BLaER1 treated with 17β-estradiol and CSF1 and Interleukin-3, amounts not matched to agents 10 nM and 100 nM (cell line): ENCODE data around the gene CHRNA4.

Source experiments
- H3K27ac ChIP-seq, 11 experiments: shearing (Covaris generic); formaldehyde crosslinking; 2 replicates each; pipeline ENCODE4 v1.8.1; 2022
- H3K27me3 ChIP-seq, 11 experiments: shearing (Covaris generic); formaldehyde crosslinking; 2 replicates each; pipeline ENCODE4 v1.8.1; 2022
- H3K36me3 ChIP-seq, 11 experiments: shearing (Covaris generic); formaldehyde crosslinking; 2 replicates each; pipeline ENCODE4 v1.8.1; 2022
- H3K4me1 ChIP-seq, 10 experiments: shearing (Covaris generic); formaldehyde crosslinking; 2 replicates each; pipeline ENCODE4 v1.8.1; 2022
- H3K4me2 ChIP-seq, 11 experiments: shearing (Covaris generic); formaldehyde crosslinking; 2 replicates each; pipeline ENCODE4 v1.8.1; 2022
- H3K4me3 ChIP-seq, 10 experiments: shearing (Covaris generic); formaldehyde crosslinking; 2 replicates each; pipeline ENCODE4 v1.8.1; 2022
- H3K9ac ChIP-seq, 11 experiments: shearing (Covaris generic); formaldehyde crosslinking; 2 replicates each; pipeline ENCODE4 v1.8.1; 2022
- H3K9me3 ChIP-seq, 11 experiments: shearing (Covaris generic); formaldehyde crosslinking; replicated peaks in 1 of 11; 2 replicates each; pipeline ENCODE4 v1.8.1; 2022
- H4K20me1 ChIP-seq, 11 experiments: shearing (Covaris generic); formaldehyde crosslinking; 2 replicates each; pipeline ENCODE4 v1.8.1; 2022
- Cebpa-rat ChIP-seq, 11 experiments: shearing (Covaris generic); IDR thresholded peaks; 2 replicates each; pipeline ENCODE4 v1.8.1; 2022

Gene CHRNA4

DNA sequence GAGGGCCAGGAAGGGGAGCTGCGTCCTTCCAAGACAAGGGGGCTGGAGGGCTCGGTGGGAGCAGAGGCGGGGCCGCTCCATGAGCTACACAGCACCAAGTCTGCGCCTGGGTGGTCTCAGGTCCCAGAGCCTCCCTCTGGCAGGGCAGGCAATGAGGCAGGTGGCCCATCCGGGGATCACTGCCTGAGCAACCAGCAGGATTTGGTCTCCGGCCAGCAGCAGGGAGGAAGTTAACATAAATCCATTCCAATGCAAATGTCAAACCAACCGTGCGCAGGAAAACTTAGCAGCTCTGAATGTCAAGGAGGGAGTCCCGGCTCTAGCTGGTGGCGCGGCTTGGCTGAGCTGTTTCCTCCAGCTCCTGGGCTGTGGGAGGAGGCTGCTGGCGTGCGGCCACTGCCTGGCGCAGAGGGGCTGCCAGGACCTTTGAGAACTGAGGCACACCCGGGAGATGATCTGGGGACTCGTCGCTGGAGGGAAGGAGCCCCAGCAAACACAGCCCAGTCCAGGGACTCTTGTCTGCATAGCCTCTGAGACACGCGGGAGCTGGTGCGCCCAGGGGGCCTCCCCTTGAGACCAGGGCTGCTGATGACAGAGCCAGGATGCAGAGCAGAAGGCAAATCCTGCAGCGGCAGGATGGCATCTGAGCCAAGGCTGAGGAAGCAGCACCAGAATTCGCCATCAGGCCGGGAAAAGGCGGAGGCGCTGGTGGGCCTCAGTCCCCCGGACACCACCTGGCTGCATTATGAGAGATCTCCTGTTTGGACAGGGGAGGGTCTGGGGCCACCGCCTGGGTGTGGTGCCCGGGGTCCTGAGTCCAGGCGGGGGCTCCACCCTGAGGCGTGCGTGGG, 33.1 kb upstream of the CHRNA4 start:
- Histone ChIP-seq H3K9ac (no peak overlapping the region), H4K20me1 (peaks cover 0 to 47% (median 0%) of the 10 kb centered on the region in 11 experiments; a peak in 6 of 22 replicates), H3K4me2 (no peak overlapping the region), H3K4me3 (no peak overlapping the region), H3K27ac (no peak overlapping the region), H3K36me3 (no peaks in the 10 kb centered on the region), H3K9me3 (peaks cover 0 to 14% (median 0%) of the 10 kb centered on the region in 11 experiments; a peak in 4 of 22 replicates), H3K27me3 (peaks cover 21 to 69% (median 42%) of the 10 kb centered on the region in 11 experiments), H3K4me1 (no peaks in the 10 kb centered on the region)
- TF ChIP-seq Cebpa-rat (IDR thresholded peaks at IDR 0.05), result no peak

DNA sequence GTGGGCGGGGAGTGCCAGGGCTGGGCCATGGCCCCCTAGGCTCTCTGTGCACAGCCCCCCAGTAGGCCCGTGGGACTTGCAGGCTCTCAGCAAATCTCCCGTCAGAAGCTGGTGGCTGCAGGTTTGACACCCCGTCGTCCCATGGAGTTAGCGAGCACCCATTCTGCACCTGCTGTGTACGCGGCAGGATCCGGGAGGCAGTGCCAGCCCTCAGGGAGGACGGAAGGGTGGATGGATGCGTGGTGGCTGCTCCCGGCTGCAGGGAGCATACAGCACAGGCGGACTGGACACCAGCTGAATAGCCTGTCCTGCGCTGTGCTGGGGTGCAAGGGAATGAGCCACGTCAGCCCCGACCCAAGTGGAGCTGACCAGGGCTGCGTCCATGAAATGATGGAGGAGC, 32.4 kb upstream of the CHRNA4 start:
- H3K9ac ChIP-seq, result no peak overlapping the region
- H3K4me2 ChIP-seq, result no peak overlapping the region
- peaks cover 21 to 64% (median 42%) of the 10 kb centered on the region in 11 experiments for H3K27me3 ChIP-seq
- no peak overlapping the region for H3K27ac ChIP-seq
- no peaks in the 10 kb centered on the region for H3K4me1 ChIP-seq
- no peaks in the 10 kb centered on the region for H3K36me3 ChIP-seq
- H4K20me1 ChIP-seq, result peaks cover 0 to 42% (median 0%) of the 10 kb centered on the region in 11 experiments; a peak in 6 of 22 replicates
- H3K9me3 ChIP-seq, result peaks cover 0 to 14% (median 0%) of the 10 kb centered on the region in 11 experiments; a peak in 4 of 22 replicates
- no peak for TF ChIP-seq Cebpa-rat (IDR thresholded peaks at IDR 0.05)
- no peak overlapping the region for H3K4me3 ChIP-seq

DNA sequence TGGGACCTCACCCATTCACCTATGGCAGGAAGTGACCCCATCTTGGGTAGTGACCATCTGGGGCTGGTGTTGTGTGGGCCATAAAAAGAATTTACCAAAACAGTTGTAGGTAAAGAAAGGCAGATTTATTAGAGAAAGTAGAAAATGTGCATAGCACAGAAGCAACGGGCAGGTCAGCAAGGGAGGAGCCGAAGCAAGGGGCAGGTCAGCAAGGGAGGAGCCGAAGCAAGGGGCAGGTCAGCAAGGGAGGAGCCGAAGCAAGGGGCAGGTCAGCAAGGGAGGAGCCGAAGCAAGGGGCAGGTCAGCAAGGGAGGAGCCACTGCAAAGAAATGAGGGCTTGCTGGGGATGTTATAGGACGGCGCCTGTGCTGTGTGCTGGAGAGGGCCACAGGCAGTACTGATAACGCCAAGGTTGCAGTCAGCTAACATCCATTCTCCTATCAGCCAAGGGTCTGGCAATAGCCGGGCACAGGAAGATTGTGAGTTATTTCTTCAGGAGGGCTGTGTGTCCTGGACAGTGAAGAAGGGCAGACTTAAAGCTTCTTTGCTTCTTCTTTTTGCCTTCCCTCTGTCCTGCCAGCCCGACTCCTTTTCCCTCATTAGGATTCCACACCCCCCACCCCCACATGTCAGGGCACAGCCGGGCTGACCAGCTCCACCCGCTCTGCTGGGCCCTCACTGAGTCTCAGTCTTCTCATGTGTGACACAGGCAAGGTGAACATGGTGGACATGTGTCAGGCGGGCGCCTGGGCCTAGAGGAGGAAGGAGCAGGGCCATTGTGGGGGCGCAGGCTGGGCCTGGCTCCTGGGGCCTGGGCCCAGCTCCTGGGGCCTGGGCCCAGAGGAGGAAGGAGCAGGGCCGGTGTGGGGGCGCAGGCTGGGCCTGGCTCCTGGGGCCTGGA, 31.6 kb upstream of the CHRNA4 start:
- Histone ChIP-seq H3K27me3 (peaks cover 21 to 56% (median 42%) of the 10 kb centered on the region in 11 experiments), H3K4me1 (no peaks in the 10 kb centered on the region), H3K36me3 (no peaks in the 10 kb centered on the region), H3K4me3 (no peak overlapping the region), H3K9me3 (peaks cover 0 to 14% (median 3%) of the 10 kb centered on the region in 11 experiments; a peak in 11 of 22 replicates), H3K4me2 (no peak overlapping the region), H4K20me1 (peaks cover 0 to 38% (median 0%) of the 10 kb centered on the region in 11 experiments; a peak in 6 of 22 replicates), H3K9ac (no peak overlapping the region), H3K27ac (no peak overlapping the region)
- TF ChIP-seq Cebpa-rat (IDR thresholded peaks at IDR 0.05), result no peak

DNA sequence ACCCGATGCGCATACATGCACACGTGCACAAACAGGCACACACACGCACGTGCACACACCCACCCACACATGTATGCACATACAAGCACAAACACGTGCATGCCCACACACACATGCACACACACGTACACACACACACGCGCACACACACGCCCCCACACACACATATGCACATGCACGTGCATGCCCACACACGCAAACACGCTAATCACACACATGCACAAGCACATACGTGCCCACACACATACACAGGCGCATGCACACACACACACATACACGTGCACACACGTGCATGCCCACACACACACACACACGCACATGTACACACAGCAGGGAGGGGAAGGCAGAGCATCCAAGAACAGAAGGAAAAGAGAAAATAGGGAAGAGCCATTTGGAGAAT, 26.8 kb upstream of the CHRNA4 start:
- no peak overlapping the region for H3K4me2 ChIP-seq
- H3K9me3 ChIP-seq, result peaks cover 33 to 44% (median 38%) of the 10 kb centered on the region in 11 experiments
- no peak for TF ChIP-seq Cebpa-rat (IDR thresholded peaks at IDR 0.05)
- no peak overlapping the region for H3K4me3 ChIP-seq
- H3K27ac ChIP-seq, result no peak overlapping the region
- H3K36me3 ChIP-seq, result no peaks in the 10 kb centered on the region
- no peaks in the 10 kb centered on the region; a peak in 1 of 22 replicates for H4K20me1 ChIP-seq
- no peaks in the 10 kb centered on the region for H3K4me1 ChIP-seq
- peaks cover 0 to 14% (median 3%) of the 10 kb centered on the region in 11 experiments; a peak in 6 of 22 replicates for H3K27me3 ChIP-seq
- H3K9ac ChIP-seq, result no peak overlapping the region

DNA sequence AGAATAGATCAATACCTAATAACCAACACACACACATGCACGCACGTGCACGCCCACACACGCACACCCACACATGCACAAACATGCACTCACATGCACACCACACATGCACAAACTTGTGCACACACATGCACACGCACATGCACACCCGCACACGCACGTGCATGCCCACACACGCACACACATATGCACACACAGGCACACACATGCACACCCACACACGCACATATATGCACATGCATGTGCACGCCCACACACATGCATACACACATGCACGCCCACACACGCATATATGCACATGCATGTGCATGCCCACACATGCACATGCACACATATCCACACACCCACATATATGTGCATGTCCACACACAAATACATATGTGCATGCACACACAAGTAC, 26.2 kb upstream of the CHRNA4 start:
- Histone ChIP-seq H3K4me3 (no peak overlapping the region), H4K20me1 (no peaks in the 10 kb centered on the region; a peak in 1 of 22 replicates), H3K4me1 (no peaks in the 10 kb centered on the region), H3K36me3 (no peaks in the 10 kb centered on the region), H3K27me3 (peaks cover 0 to 13% (median 3%) of the 10 kb centered on the region in 11 experiments; a peak in 6 of 22 replicates), H3K9ac (no peak overlapping the region), H3K27ac (no peak overlapping the region), H3K4me2 (no peak overlapping the region), H3K9me3 (peaks cover 33 to 44% (median 38%) of the 10 kb centered on the region in 11 experiments)
- no peak for TF ChIP-seq Cebpa-rat (IDR thresholded peaks at IDR 0.05)

DNA sequence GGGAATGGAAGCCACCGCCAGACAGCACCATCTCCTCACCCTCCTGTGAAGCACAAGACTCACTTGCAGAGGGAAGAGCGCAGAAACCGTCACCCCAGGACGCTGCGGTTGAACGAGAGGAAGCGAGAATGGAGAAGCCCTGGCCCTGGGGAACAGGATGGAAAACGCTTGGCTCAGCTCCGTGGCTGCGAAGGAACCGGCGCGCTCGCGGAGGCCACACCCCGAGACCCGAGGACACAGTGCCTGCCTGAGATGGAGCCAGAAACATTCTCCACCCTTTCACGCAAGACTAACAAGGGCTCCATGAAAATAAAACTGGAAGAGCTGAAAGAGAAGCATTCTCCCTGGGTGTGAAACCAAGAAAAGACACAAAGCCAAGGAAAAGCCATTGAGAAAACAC, 25.3 kb upstream of the CHRNA4 start:
- peaks cover 0 to 6% (median 0%) of the 10 kb centered on the region in 11 experiments; a peak in 5 of 22 replicates for H4K20me1 ChIP-seq
- H3K9ac ChIP-seq, result no peak overlapping the region
- no peak overlapping the region for H3K4me3 ChIP-seq
- H3K36me3 ChIP-seq, result no peaks in the 10 kb centered on the region
- H3K4me1 ChIP-seq, result no peaks in the 10 kb centered on the region; a peak in 1 of 20 replicates
- H3K27ac ChIP-seq, result no peak overlapping the region
- TF ChIP-seq Cebpa-rat (IDR thresholded peaks at IDR 0.05), result no peak
- H3K27me3 ChIP-seq, result peaks cover 0 to 13% (median 1%) of the 10 kb centered on the region in 11 experiments; a peak in 6 of 22 replicates
- no peak overlapping the region for H3K4me2 ChIP-seq
- peaks cover 33 to 44% (median 38%) of the 10 kb centered on the region in 11 experiments for H3K9me3 ChIP-seq

DNA sequence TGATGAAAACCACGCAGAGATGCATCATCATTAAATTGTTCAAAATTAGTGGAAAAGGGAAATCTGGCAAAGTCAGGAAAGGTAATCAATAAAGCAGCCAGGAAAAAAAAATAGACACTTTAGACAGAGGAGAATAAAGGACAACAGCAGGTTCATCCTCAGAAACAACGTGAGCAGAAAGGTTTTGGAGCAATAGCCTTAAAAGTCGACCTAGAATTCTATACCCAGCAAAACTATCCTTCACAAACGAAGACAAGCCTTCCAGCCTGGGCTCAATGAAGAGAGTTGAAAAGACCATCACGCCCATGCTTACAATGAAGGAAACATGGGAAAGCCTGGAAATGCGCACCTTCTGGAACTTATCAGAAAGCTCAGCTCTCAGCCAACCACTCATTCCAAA, 24.7 kb upstream of the CHRNA4 start:
- H3K27ac ChIP-seq, result no peak overlapping the region
- peaks cover 0 to 10% (median 0%) of the 10 kb centered on the region in 11 experiments; a peak in 4 of 22 replicates for H4K20me1 ChIP-seq
- no peaks in the 10 kb centered on the region for H3K36me3 ChIP-seq
- TF ChIP-seq Cebpa-rat (IDR thresholded peaks at IDR 0.05), result no peak
- H3K4me3 ChIP-seq, result no peak overlapping the region
- peaks cover 33 to 43% (median 38%) of the 10 kb centered on the region in 11 experiments for H3K9me3 ChIP-seq
- H3K9ac ChIP-seq, result no peak overlapping the region
- H3K4me2 ChIP-seq, result no peak overlapping the region
- H3K27me3 ChIP-seq, result peaks cover 0 to 17% (median 6%) of the 10 kb centered on the region in 11 experiments; a peak in 7 of 22 replicates
- no peaks in the 10 kb centered on the region; a peak in 1 of 20 replicates for H3K4me1 ChIP-seq

DNA sequence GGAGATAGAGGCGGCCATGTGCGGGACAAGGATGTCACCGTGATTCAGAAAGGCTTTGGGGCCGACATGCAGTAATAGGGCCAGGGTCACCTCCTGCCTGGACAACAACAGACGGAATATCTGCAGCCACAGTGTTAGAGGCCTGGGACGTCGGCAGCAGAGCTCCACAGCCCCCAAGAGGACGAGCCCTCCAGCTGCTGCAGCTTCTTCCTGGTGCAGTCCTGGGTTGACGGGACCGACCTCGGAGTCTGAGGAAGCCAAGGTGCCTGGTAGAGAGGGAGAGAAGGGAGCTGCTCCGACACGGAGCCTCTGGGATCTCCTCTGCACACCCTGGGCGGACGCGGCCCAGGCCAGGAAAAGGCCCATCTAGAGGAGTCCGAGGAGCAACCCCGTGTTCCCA, 23.2 kb upstream of the CHRNA4 start:
- Histone ChIP-seq H3K4me3 (no peak overlapping the region), H3K4me1 (no peaks in the 10 kb centered on the region; a peak in 1 of 20 replicates), H3K36me3 (no peaks in the 10 kb centered on the region), H3K9me3 (peaks cover 38 to 50% (median 44%) of the 10 kb centered on the region in 11 experiments), H3K27ac (no peak overlapping the region), H3K27me3 (peaks cover 0 to 19% (median 6%) of the 10 kb centered on the region in 11 experiments; a peak in 7 of 22 replicates), H3K9ac (no peak overlapping the region), H3K4me2 (no peak overlapping the region), H4K20me1 (peaks cover 0 to 10% (median 0%) of the 10 kb centered on the region in 11 experiments; a peak in 4 of 22 replicates)
- no peak for TF ChIP-seq Cebpa-rat (IDR thresholded peaks at IDR 0.05)
